Posterior cingulate gyrus (tissue), 11 donors: ENCODE data around the gene CDH4.
A peak's percentile ranks its signal among the peaks of the same experiment; 100 is the strongest.
"Not testable (repeated sequence)": the region's sequence is repeated elsewhere in the genome, so short reads cannot be mapped to it uniquely, and the experiment has no call there.

Experiments used
- DNase-seq, 10 donors: peaks; one replicate each; pipeline versions ENCODE4 v3.0.0 to v3.0.0-alpha.2; 2020 to 2021; ENCODE audit warnings: mixed read lengths in 3 of 10
- intact Hi-C: fragments of 100-400 bp; cut with DNase I; formaldehyde crosslinking; loops from one replicate; pipeline ENCODE4 v1.15.1; 2023

The CDH4 gene

DNA sequence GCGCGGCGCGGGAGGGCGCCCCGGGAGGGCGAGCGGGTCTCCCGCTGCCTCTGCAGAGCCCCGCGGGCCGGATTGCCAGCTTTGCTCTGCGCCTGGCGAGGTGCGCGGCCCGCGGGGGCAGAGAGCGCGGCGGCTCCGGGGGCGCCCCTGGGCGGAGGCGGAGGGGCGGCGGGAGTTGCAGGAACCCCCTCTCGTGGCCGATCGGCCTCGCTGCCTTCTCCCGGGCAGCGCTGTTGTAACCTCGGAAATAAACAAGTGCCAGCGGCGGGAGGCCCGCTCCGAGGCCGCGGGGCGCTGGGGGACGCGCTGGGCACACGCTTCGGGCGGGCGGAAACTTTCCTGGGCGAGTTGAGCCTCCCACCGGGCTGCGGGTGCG is 1.2 kb downstream of the CDH4 start:
- peak in 3 of 10 donors; percentile 31 to 88 (median 77) for DNase-seq

DNA sequence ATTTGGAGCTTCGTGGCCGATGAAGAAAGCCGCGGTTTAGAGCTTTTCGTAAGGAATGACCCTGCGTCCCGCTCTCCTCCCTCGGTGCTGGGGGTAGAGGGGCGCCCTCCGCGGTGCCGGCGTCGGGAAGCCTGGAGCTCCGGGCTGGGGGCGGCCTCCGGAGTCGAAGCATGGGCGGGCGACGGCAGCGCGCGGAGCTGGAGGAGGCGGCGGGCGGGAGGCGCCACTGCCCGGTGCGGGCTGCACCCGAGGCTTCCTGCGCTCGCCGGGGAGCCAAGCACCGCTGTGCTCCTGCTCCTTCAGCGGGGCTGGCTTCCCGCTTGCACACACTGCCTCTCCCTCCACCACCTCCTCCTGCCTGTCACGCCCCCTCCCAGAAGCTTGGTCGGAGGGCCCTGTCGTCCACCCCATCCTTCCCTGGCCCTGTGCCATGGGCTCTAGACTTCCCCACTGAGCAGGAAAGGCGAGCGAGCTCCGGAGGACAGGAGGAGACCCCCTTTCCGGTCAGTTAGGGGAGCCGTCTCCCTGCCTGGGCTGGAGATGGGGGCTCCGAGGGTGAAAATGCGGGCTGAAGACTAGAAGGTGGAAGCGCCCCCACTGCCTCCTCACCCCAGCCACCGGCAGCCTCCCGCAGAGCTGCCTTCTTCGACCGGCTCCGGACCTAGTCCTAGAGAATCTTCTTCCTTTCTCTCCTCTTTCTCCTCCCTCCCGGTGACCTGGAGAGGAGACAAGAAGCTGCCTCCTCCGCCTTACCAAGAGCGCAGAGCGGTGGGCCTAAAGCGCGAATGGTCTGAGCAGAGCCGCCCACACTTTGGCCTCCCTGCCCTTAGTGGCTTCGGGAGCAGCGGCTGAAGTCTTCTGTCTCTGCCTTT is 1.8 kb downstream of the CDH4 start:
- intact Hi-C loops, result no loop called here
- peak in 5 of 10 donors; percentile 17 to 89 (median 80) for DNase-seq

More for the DNA sequence above, 1.2 kb downstream of the CDH4 start:
- intact Hi-C loops, result no loop called here

DNA sequence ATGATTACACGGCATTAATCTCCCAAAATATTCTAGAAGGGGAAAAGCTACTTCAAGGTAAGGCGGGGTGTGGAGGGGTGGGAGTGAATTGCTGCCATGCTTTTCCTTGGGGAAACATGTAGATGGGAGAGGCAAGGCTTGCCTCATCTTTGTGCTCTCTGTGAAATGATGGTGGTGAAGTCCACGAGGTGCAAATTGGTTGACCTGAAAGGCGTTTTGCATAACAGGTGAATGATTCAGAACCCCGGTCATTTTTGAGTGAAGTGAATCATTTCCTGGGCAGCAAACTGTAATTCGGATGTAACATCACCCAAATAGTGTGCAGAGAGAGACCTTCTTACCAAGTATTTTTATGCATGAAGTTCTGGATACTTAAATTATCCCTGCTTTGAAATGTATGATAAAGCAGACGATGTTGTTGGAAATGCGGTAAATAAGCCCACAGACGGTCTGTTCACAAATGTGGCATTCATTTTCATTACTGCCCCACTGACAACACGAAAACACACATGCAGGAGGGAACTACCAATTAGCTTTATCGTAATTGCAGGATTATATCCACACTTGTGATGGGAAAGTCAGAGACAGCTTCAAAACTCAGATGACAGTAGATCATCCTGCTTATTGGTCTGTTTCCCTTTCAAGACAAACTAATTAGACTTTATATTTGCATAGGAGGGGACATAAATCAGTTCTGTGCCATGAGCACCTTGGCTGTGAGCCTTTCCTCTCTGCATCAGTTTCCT is 3.0 kb downstream of the CDH4 start:
- intact Hi-C loops, result no loop called here
- no peak for DNase-seq

DNA sequence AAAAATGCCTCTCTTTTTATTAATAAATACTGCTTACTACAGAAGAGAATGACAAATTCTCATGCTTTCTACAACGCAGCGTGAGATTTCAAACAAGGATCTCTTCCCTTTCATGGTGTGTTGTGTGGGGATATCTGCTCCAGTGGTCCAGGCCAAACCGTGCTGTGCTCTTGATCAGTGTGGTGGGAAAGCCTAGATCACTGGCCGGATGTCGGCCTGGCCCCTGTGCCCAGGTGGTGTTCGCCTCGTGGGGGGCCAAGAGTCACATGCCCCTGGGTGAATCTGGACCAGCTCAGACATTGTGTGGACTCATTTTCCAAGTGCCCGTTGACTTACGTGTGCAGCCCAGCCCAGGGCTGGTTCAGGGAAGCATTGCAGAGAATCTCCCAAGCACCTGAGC is 4.3 kb downstream of the CDH4 start:
- intact Hi-C loops, result no loop called here
- DNase-seq, result no peak

DNA sequence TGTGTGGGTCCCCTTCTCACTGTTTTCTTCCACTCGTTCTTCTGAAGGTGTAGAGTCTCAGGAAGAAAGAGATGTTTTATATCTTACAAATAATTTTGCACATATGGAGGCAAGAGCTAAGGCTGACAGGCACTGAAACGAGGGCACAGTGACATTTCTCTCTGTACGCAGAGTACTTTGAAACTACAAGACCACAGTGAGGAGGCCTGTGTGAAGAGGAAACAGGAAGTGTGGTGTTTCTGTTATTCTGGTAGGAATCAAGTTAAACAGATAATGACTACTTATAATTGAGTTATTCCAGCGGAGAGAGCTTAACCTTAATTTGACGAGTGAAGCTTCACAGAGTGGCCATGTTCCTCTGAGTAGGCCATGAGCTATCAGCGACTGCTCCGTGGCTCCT is 4.8 kb downstream of the CDH4 start:
- intact Hi-C loops, result no loop called here
- no peak for DNase-seq

DNA sequence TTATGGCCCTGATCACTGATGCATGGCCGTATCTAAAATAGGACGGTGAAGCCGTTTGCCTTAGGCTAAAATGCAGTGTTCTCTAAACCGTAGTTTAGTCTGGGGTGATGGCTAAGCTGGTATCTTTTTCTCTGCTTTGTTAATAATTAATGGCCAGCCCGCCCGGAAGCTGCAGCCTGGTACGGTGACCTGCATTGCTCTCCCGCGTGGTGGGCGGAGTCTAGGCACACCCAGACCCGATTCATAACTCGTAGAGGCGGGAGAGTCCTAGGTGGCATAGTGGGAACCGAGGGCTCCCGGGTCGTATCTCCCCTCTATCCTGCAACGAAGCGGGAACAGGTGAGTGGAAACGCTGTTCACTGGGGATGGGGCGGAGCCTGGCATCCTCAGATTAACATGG is 5.5 kb downstream of the CDH4 start:
- DNase-seq, result no peak
- intact Hi-C loops, result no loop called here

DNA sequence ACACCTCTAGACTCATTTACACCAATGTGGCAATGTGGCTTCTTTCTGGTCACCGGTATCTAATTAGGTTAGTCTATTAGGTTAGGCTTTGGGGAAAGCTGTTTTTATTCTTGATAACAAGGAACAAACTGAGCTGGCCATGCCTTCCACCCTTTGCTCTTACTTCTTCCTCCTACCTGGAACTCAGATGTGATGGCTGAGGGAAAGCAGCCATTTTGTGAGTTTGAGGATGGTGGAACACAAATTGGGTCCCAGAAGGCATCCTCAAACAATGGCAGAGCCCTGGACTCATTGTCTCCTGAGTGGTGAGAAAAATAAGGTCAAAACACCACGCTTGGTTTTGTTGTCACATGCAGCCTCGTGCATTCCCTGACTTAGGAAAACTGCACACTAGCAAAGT is 7.7 kb downstream of the CDH4 start:
- intact Hi-C loops, result loop anchor here (5.0 kb wide), 1 partner anchor 113 kb away; no protein-coding TSS in a partner anchor

DNA sequence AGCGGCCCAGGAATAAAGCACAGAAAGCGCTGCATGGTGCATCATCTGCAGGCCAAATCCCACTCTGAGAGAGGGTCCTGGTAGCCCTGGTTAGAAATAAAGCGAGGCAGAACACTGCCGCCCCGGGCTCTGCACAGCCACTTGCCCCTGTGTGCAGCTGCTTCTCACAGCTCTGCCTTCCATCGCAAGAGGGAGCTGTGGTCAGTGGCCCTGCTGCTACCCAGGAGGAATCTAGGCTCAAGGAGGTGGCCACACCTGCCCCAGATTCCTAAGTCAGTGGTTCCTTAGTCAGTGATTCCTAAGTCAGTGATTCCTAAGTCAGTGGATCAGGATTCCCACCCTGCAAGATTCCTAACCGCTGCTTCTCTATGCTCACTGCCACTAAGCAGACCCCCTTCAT is 8.8 kb downstream of the CDH4 start:
- no peak for DNase-seq
- intact Hi-C loops, result loop anchor here (5.0 kb wide), 1 partner anchor 111 kb away; no protein-coding TSS in a partner anchor

More for the DNA sequence above, 7.7 kb downstream of the CDH4 start:
- no peak for DNase-seq

DNA sequence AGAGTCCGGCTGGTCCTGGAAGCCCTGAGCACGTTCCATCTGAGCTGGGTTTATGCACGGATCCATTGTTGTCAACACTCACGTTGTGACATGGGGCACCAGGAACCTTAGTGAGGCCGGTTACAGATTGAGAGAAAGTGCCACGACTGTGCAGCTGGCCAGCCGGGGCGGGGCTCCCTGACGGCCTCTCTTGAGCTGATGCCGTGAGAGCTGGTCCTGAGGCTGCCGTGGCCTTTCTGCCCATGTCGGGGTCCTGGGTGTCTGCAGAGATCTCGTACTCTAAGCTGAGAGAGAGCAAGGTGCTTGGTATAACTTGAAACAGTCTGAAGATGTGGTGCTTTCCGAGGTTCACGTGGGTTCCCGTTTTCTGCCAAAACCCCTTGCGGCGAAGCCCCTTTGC is 10.0 kb downstream of the CDH4 start:
- intact Hi-C loops, result loop anchor here (5.0 kb wide), 1 partner anchor 110 kb away; no protein-coding TSS in a partner anchor
- no peak for DNase-seq

DNA sequence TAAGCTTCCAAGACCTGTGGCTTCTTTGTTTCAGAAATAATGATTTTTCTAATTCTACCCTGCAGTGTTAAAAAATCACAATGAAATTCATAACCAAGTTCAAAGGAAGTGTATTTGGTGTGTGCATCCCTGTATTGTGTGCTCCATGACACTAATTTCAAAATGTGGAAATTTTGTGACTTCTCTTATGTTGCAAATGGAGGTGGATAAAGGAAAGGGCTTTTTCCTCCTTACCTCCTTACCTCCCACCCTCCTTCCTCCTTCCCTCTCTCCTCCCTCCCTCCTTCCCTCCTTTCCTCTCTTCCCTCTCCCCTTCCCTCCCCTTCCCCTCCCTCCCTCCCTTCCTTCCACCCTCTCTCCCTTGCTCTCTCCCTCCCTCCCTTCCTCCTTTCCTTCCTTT is 10.5 kb downstream of the CDH4 start:
- intact Hi-C loops, result loop anchor here (5.0 kb wide), 1 partner anchor 110 kb away; no protein-coding TSS in a partner anchor
- DNase-seq, result no peak

DNA sequence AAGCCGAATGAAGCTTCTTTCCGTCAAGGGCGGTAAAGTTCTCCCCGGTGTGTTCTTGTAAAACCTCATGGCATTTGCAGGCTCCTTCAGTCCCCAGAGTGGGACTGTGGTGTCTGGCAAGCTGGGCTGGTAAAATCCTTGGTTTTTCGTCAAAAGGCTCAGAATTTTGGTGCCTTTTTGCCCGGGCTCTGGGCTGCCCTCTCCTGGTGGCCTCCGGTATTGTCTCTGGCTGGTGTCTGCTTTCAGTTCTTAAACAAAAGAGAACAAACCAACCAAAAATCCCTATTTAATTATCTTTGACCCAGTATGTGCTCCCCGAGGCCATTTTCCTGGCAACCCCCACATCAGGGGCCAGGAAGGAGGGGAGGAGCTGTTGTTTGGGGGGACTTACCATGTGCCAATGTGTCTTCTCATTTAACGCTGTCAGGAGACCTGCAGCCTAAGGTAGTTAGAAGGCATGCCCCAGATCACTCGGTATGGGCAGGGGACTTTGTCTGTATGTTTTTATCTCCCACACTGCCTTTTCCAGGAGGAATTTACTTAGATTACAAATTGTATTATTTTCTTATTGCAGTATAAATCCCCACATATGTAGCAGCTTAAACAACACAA is 11.1 kb downstream of the CDH4 start:
- intact Hi-C loops, result loop anchor here (5.0 kb wide), 1 partner anchor 109 kb away; no protein-coding TSS in a partner anchor
- DNase-seq, result peak in 5 of 10 donors; percentile 36 to 84 (median 46)

DNA sequence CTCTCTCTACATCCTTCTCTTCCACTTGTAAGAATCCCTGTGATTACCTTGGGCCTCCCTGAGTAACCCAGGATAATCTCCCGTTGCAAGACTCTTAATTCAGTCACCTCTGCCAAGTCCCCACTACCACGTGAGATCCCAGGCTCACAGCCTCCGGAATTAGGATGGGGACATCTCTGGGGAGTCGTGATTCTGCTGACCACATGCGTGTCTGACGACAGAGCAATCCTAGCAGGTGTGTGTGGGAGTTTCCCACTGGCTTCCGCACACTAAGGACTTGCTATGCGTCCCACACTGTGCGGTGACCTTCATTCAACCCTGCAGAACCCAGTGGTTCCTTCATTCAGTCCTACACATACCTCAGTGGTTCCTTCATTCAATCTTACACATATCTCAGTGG is 11.9 kb downstream of the CDH4 start:
- intact Hi-C loops, result loop anchor here (5.0 kb wide), 1 partner anchor 108 kb away; no protein-coding TSS in a partner anchor

DNA sequence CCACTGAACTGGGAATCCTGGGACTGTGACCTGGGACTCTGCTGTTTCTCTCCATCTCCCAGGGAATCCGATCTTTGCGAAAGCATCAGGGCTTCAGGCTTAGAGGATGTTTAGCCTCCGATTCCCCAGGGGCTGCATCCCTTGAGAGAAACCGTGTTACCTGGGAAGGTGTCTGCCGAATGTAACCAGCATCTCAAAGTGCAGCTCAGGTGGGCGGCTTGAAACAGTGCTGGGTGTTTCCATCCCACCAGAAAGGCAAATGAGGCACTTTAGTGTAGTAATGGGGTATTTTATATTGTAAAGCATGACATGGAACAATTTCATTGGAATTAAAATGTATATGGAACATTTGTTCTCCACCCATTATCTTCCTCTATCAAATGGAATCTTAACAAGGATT is 15.2 kb downstream of the CDH4 start:
- intact Hi-C loops, result no loop called here
- DNase-seq, result no peak

More for the DNA sequence above, 11.9 kb downstream of the CDH4 start:
- DNase-seq, result no peak

DNA sequence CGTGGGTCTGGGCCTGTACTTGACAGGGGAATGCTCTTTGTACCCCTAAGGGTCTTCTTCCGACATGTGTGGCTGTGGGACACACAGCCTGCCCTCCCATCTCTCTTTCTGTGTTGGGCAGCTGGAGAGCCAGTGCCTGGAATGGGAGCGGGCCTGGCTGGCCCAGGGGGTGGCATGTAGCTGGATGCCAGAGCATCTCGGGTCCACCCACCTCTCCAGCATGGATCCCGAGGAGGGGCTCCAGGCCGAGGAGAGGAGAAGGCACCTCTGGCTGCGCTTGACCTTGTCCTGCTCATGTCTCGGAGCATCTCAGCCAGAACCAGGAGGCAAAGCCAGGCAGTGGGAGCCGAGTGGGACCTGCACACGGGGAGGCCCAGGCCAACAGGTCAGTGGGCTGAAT is 16.0 kb downstream of the CDH4 start:
- intact Hi-C loops, result no loop called here
- no peak for DNase-seq

DNA sequence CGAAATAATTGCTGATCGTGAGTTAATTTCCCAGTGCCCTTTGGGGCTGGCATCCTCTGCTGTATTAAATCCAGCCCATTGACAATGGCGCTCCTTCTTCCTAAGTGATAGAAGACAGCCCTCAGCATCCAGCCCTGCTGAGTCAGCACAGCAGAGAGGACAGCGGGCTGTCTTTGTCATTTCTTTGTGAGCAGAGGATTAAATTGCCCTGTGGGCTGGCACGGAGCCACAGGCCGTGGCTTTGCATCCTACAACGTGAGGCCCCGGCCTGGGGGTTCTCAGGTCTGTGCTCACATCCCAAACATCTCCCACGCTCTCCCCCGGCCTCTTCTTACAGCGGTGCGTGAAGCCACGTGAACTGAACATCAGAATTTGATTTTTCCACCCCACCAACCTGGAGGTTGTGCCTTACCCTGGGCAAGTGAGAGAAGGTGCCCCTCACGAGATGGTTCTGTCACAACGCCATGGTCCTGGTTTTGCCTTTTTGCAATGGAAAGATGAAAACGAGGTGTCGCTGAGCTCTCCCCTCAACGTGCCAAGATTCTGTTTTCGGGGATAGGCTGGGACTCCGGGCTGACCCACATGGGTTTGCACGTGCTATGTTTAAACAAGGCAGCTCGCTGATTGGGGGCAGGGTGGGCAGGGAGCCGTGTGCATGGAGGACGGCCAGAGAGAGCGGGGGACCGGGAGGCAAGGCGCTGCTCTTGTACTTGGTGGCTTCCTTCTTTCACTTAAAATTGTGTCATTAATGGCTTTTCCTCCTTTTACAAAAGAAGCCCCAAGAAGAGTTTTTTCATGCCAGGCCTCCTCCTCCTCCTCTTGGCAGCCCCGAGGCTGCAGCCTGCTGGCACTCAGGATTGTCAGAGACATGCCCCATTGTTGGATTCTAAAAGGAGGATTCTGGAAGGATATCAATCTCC is 19.5 kb downstream of the CDH4 start:
- intact Hi-C loops, result no loop called here
- DNase-seq, result peak in 6 of 10 donors; percentile 40 to 91 (median 52)

DNA sequence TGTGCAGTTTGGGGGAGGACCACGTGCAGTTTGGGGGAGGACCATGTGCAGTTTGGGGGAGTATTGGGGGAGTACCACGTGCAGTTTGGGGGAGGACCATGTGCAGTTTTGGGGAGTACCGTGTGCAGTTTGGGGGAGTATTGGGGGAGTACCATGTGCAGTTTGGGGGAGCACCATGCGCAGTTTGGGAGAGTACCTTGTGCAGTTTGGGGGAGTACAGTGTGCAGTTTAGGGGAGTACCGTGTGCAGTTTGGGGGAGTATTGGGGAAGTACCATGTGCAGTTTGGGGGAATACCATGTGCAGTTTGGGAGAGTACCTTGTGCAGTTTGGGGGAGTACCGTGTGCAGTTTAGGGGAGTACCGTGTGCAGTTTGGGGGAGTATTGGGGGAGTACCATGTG is 21.0 kb downstream of the CDH4 start:
- intact Hi-C loops, DNase-seq: not testable (repeated sequence)

DNA sequence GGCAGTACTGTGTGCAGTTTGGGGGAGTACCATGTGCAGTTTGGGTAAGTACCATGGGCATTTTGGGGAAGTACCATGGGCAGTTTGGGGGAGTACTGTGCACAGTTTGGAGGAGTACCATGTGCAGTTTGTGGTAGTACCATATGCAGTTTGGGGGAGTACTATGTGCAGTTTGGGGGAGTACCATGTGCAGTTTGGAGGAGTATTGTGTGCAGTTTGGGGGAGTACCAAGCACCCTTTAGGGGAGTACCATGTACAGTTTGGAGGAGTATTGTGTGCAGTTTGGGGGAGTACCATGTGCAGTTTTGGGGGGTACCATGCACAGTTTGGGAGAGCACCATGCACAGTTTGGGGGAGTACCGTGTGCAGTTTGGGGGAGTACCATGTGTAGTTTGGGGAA is 21.6 kb downstream of the CDH4 start:
- intact Hi-C loops, DNase-seq: not testable (repeated sequence)

DNA sequence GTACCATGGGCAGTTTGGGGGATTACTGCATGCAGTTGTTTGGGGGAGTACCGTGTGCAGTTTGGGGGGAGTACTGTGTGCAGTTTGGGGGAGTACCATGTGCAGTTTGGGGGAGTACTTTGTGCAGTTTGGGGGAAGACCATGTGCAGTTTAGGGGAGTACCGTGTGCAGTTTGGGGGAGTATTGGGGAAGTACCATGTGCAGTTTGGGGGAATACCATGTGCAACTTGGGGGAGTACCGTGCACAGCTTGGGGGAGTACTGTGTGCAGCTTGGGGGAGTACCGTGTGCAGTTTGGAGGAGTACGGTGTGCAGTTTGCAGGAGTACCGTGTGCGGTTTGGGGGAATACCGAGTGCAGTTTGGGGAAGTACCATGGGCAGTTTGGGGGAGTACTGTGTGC is 22.3 kb downstream of the CDH4 start:
- DNase-seq, result no peak
- intact Hi-C loops, result no loop called here

DNA sequence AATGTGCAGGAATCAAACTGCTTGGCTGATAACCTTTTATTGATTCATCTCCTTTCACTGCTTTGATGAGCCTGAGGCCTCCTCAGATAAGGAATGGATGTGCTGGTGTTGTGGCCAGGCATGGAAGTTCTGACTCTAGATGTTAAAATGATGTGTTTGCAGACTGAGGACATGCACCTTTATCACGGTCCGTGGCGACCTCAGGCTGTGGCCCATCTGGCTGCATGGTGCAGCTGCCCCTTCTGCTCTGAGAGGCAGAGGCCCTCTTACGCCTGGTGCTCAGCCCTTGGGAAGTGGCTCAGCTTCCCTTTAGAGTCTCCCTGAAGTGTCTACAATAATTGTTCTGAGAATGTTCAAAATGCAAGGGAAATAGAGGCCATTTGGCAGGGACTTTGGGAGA is 26.2 kb downstream of the CDH4 start:
- DNase-seq, result peak in 1 of 10 donors; percentile 52
- intact Hi-C loops, result no loop called here
